Effector CD4-positive, alpha-beta T cell (primary cell): ENCODE measurements around the gene BABAM2.

Experiments used
- DNase-seq: peaks from one replicate; pipeline ENCODE4 v3.0.0-alpha.2; 2020

Gene BABAM2

GRCh38 chr2:28338046-28338817 lies 447.7 kb downstream of the BABAM2 start:
- DNase-seq: no peak

DNA sequence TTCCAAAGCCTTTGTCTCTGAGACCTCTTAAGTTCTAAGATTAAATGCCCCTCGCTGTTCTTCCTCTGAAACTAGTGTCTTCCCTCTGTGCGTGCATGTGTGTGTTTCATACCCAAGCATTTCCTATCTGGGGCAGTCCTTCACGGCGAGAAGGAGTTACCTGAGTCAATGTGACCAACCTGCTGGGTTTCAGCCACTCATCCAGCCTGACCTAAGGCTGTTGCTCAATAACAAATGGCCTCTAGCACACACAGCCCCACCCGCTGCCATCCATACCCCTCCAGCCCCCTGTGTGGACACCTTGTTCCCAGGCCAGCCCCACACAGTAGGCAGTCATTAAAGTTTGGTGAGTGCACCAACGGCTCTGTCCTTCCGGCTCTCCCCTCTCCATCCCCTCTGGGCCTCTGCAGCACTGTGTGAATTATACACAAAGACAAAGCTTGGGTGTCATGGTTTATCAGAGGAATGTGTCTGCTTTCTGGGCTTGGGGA lies 448.3 kb downstream of the BABAM2 start:
- DNase-seq: no peak

DNA sequence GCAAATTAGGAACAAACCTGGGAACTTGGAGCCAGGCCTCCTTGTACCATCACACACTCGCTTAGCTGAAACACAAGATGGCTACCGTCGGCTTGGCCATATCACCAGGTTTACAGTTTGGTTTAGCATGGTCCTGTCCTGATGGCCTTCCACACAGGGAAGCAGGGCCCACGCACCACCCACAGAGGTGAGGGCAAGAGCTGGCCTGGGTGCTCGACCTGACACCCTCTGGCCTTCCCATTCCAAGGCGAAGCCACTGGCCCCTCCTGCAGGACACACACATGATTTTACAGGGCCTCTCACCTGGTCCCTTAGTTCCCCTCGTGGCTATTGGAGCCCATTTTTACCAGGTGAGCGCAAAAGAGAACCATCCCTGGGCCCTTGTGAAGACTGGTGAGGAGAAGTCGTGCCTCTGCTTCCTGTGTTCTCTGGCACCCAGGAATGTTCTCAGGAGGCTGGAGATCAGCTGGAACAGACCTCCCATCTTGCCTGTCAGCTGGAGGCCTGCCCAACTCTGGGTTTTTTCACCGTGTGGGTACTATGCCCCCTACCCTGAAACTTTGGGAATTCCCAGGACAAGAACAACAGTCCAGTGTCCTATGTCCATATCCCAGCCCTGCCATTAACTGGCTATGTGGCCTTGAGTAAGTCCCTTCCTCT lies 449.1 kb downstream of the BABAM2 start:
- DNase-seq: no peak

- DNase-seq: no peak
These were observed 450.0 kb downstream of the BABAM2 start for GRCh38 chr2:28340312-28341202.

GRCh38 chr2:28341208-28341891 lies 450.8 kb downstream of the BABAM2 start:
- DNase-seq: no peak

DNA sequence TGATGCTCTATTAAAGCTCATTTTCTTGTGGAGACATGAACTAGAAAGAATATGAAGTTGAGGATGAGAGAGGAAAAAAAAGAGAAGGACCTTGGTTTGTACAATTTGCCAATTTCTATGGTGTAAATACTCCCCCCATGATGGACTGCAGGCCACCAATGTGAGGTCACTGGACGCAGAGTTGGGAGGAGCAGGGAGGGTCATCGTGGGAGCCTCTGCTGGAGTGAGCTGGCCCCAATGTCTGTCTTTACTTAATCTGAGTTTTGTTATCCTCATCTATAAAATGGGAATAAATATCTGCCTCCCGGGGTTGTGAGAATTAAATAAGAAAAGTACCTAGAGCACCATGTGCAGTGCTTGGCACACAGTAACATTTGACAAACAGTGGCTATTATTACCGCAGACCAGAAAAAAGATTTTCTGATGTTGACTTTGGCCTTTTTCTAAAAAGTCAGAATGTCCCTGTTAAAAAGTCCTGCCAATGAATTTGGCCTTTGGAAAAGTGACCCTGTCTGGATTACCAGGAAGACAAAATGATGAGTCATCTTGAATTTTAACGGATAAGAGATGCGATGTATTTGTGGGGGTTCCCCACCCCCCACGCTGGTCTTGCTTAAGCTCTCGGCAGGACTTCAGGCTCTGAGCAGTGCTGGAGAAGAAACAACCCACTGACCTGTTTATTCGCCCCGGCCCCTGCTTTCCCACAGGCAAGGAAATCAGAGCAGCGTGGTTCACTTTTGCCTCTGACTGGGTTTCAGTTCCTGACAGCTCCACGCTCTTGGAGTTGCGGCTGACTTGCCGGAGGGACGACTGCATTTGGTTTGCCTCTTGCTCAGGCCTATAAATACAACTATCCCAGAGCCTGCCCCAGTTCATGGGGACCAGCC lies 451.8 kb downstream of the BABAM2 start:
- no peak for DNase-seq

DNA sequence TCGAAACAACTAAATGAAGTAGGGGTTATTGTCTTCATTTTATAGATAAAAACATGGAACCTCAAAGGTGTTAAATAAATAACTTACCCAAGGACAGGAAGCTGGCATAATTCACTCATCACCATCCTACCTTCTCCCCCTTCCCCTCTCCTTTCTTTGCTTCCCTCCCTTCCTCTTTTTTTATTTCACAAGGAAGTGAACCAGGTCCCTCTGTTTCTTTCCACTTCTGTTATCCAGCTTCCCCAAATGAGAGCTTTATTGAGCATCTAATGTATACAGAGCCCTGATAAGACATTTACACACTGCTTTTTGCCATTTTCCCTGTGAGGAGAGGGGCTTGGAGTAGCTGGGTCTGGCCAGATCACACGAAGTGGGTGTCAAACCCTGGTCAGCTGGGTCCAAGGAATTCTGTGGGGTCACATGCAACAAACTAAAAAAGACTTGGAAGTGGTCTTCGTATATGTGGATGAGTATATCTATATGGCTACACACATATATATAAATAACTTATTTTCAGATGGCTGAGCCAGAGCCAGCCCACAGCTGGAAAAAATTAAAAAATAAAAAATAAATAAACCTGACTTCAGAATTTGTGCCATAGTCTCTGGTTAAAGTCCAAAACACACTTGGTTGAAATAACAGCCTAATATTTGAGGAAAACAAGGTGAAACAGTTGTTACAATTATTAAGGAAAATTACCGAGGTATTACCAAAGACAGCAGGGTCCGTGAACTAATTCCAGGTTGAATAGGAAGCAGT lies 452.8 kb downstream of the BABAM2 start:
- DNase-seq: no peak

- DNase-seq: no peak
These were observed 453.6 kb downstream of the BABAM2 start for GRCh38 chr2:28343971-28344715.

GRCh38 chr2:28344756-28345373 lies 454.3 kb downstream of the BABAM2 start:
- DNase-seq: no peak

- no peak for DNase-seq
These were observed 455.1 kb downstream of the BABAM2 start for GRCh38 chr2:28345619-28346018.

- no peak for DNase-seq
These were observed 456.1 kb downstream of the BABAM2 start for GRCh38 chr2:28346587-28346986.

- DNase-seq: no peak
These were observed 456.7 kb downstream of the BABAM2 start for GRCh38 chr2:28347193-28347592.

DNA sequence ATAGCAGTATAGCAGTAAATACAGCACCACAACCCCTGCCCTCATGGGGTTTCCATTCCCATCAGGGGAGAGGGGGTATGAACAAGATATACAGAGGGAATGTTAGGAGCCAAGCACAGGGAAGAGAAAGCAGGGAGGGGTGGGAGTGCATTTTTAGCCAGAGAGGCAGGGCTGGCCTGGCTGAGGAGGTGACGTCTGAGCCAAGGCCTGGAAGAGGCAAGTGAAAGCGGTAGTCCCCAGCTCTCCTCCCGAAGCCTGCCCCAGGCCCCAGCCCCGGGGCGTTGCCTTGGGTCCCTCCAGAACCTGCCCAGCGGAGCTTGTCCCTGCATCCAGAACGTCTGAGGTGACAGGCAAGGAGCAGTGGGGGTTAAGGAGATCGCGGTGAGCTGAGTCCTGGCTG lies 457.1 kb downstream of the BABAM2 start:
- DNase-seq: no peak

DNA sequence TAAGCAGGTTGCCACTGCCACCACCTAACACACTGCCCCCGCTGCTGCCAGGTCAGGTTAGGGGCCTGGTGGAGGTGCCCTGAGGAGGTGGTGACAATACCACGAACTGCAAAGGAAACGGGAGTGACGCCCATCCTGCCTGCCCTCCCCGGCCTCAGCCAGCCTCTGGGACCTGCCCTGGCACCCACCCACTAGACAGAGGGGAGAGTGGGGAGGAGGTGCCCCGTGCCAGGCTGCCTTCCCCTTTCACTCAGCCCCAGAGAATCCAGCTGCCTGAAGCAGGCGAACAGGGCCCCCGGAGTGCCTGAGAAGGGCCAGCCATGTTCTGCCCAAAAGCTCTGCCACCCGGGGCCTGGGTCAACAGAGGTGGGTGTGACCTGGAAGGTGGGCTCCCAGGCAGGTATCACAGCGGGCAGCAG lies 457.6 kb downstream of the BABAM2 start:
- DNase-seq: peak; percentile 43

DNA sequence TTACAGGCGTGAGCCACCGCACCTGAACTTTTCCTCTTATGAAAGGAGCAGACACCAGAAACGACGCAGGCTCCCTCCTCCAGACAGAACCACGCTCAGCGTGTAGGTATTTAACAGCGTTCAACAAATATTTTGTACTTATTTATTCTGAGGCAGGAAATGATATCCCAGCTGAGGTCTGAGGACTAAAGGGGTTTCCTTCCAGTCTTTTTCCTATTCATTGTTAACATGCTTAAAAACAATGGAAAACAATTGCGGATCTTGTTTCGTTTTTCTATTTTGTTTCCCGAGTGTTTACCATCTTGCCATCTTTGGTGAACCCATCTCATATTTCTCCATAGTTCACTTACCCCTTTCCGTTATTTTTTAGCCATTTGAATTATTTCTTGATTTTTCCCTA lies 458.4 kb downstream of the BABAM2 start:
- no peak for DNase-seq

DNA sequence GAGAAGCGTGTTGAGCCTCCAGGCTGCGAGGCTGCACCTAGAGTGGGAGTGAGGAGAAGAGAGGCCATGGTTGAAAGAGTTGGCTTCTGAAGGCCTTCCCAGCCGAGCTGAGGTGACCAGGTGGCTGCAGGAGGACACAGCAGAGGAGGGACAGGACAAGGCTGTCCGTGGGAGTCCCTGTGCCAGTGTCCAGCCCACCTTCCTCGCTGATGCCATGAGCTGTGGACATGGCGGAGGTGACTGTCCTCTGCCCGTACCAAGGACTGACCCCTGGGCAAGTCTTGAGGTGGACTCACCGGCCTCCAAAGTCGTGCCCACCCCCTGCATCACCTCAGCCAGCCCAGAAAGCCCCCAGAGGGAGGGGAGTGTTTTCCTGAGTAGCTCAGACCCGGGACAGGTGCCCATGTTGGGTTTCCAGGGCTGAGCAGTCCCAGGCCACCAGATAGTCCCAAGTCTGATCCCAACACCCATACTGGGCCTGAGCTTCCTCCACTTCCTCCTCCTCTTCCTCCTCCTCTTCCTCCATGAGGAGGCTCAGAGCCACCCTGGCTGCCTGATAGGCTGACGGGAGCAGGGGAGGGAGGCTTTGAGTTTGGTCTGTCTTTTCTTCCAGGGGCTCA lies 459.1 kb downstream of the BABAM2 start:
- DNase-seq: no peak

DNA sequence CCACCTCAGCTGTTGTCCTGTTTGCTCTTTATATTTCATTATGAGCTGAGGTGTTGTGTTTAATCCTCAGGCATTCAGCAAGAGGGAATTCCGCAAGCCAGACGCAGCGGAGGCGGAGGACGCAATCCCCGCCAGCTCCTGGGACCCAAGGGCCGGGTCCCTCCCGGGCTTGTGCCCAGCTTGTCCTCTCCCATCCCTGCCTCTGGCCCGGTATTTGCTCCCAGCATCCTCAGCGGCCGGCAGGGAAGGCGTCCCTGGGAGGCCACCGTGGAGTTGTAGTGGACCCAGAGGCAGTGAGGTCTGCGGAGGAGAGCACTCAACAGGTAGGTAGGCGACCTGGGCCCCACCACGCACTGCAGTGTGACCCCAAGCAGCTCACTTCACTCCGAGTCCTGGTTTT lies 459.7 kb downstream of the BABAM2 start:
- DNase-seq: no peak

- DNase-seq: no peak
These were observed 460.3 kb downstream of the BABAM2 start for GRCh38 chr2:28350791-28351285.

DNA sequence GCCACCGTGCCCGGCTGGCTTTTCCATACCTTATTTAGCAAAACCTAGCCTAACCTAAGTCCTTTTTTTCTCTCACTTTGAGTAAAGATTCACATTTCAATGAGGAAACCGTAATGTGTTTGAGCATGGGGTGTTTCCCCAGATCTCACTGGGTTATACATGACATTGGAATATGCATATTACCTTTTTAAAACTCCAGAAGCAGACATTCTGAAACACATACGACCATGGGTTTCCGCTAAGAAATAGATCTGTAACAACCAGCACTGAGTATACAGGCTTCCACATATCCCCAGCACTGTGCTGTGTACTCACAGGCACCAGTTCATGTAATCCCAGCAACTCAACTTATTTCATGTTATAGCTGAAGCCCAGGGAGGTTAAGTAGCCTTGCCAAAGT lies 461.1 kb downstream of the BABAM2 start:
- DNase-seq: no peak
